ENCODE results near the gene PKHD1.

PKHD1 gene

GRCh38 chr6:52045033-52045432 lies 42.4 kb downstream of the PKHD1 start:
- DNase-seq, result no peak

GRCh38 chr6:52042141-52042885 lies 45.1 kb downstream of the PKHD1 start:
- no peak for DNase-seq

- DNase-seq, result no peak
Observed at GRCh38 chr6:52041134-52041533, 46.3 kb downstream of the PKHD1 start.

- no peak for DNase-seq
Observed at GRCh38 chr6:52027699-52028098, 59.7 kb downstream of the PKHD1 start.

- DNase-seq, result no peak
Observed at GRCh38 chr6:52024451-52025068, 62.9 kb downstream of the PKHD1 start.

GRCh38 chr6:52022675-52023074 lies 64.7 kb downstream of the PKHD1 start:
- no peak for DNase-seq

- peak in 1 of 58 donors; percentile 1 for DNase-seq
Observed at GRCh38 chr6:52020945-52021570, 66.4 kb downstream of the PKHD1 start.

- no peak for DNase-seq
Observed at GRCh38 chr6:52019881-52020280, 67.5 kb downstream of the PKHD1 start.

- DNase-seq, result no peak
Observed at GRCh38 chr6:52019092-52019491, 68.3 kb downstream of the PKHD1 start.

GRCh38 chr6:52016915-52017748 lies 70.3 kb downstream of the PKHD1 start:
- DNase-seq, result no peak

GRCh38 chr6:52015953-52016352 lies 71.5 kb downstream of the PKHD1 start:
- DNase-seq, result no peak

GRCh38 chr6:52014391-52014790 lies 73.0 kb downstream of the PKHD1 start:
- no peak for DNase-seq

- no peak for DNase-seq
Observed at GRCh38 chr6:52013035-52013434, 74.4 kb downstream of the PKHD1 start.

GRCh38 chr6:52012582-52012981 lies 74.8 kb downstream of the PKHD1 start:
- DNase-seq, result no peak

GRCh38 chr6:52010806-52011205 lies 76.6 kb downstream of the PKHD1 start:
- no peak for DNase-seq

- no peak for DNase-seq
Observed at GRCh38 chr6:52010145-52010544, 77.3 kb downstream of the PKHD1 start.

- DNase-seq, result no peak
Observed at GRCh38 chr6:52009466-52010140, 77.8 kb downstream of the PKHD1 start.

- no peak for DNase-seq
Observed at GRCh38 chr6:52000064-52000463, 87.3 kb downstream of the PKHD1 start.

GRCh38 chr6:51996296-51996947 lies 91.0 kb downstream of the PKHD1 start:
- no peak for DNase-seq

GRCh38 chr6:51995214-51995755 lies 92.1 kb downstream of the PKHD1 start:
- no peak for DNase-seq
